AG10803 (cell line): Measurements from ENCODE around the gene TDRD7.

Experiments
- DNase-seq: peaks from one replicate; pipeline ENCODE4 v3.0.0; 2010; ENCODE audit warnings: low read depth
- H3K4me3 ChIP-seq: 2 replicates; pipeline ENCODE4 v1.5.1; 2011; ENCODE audit warnings: mild to moderate bottlenecking, low read length, control low read depth
- CTCF ChIP-seq: conservative IDR thresholded peaks from 2 replicates; pipeline ENCODE4 v1.5.1; 2011; ENCODE audit warnings: mild to moderate bottlenecking, low read length, control low read depth, inconsistent platforms

TDRD7 gene

GRCh38 chr9:97387936-97388684 is 23.8 kb upstream of the TDRD7 start:
- no peak for TF ChIP-seq CTCF
- H3K4me3 ChIP-seq: no peak overlapping the region
- DNase-seq: no peak

- TF ChIP-seq CTCF: no peak
- DNase-seq: no peak
- no peak overlapping the region for H3K4me3 ChIP-seq
These were observed 23.1 kb upstream of the TDRD7 start for GRCh38 chr9:97388721-97389238.

GRCh38 chr9:97389249-97389648 is 22.6 kb upstream of the TDRD7 start:
- H3K4me3 ChIP-seq: no peak overlapping the region
- DNase-seq: no peak
- TF ChIP-seq CTCF: no peak

GRCh38 chr9:97390791-97391406 is 21.0 kb upstream of the TDRD7 start:
- TF ChIP-seq CTCF: no peak
- no peak for DNase-seq
- H3K4me3 ChIP-seq: no peak overlapping the region

- H3K4me3 ChIP-seq: no peak overlapping the region
- DNase-seq: no peak
- no peak for TF ChIP-seq CTCF
These were observed 17.0 kb upstream of the TDRD7 start for GRCh38 chr9:97394881-97395280.

- TF ChIP-seq CTCF: no peak
- DNase-seq: no peak
- no peak overlapping the region for H3K4me3 ChIP-seq
These were observed 16.2 kb upstream of the TDRD7 start for GRCh38 chr9:97395745-97396144.

GRCh38 chr9:97396256-97396655 is 15.6 kb upstream of the TDRD7 start:
- no peak for DNase-seq
- no peak for TF ChIP-seq CTCF
- no peak overlapping the region for H3K4me3 ChIP-seq
